ENCODE results near the gene CCDC9. TPM values are rescaled to one million over a fixed set of nuclear protein-coding genes. Genes with fewer than 3 reads are reported as not detected.

Gene CCDC9
- total RNA-seq, 1 experiment from 2014 or later: 36.9 TPM

DNA sequence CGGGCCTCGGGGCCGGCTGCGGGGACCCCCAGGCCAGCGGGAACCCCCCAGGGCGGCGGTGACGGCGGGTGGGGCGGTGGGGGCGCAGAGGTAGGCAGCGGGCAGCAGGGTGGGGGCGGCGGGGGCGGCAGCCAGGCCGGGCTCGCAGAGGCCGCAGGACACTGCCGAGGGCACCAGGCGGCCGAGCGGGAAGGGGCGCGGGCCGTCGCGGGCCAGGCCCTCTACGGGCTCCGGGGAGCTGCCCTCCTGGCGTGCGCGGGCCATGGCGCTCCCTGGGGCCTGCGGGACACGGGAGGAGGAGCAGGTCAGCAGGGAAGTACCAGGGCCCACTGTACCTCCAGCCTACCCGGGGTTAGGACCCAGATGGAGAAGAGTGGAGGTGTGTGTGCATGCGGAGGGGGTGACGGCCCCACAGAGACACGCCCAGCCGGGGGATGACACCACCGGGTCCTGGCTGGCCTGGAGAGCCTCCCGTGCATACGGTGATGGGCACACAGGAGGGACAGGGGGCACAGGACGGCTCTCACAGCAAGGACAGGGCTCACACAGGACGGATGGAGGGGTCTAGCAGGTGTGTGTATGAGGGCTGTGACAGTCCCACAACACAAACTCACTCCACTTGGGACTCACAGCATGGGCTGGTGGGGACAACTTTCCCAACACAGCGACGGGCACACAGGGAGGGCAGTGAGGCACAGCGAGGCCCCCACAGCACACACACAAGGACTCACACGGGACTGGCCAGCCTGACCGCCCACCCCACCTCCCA is 28.0 kb upstream of the CCDC9 start:
- Mint-ChIP-seq H3K36me3 (ENCODE audit: insufficient read depth in 1 of 3, low read depth in 3 of 3) (peaks cover 0 to 11% (median 8%) of the 10 kb centered on the region in 3 experiments; a peak in 5 of 7 replicates), H3K9me3 (no peaks in the 10 kb centered on the region; a peak in 2 of 5 replicates), H3K4me3 (peak overlapping the region in 1 of 2 experiments; percentile 79; a peak in 2 of 5 replicates), H3K27ac (no peak overlapping the region), H3K27me3 (ENCODE audit: low read depth) (no peaks in the 10 kb centered on the region), H3K4me1 (peaks cover 26 to 27% of the 10 kb centered on the region in 2 experiments)
- Histone ChIP-seq H3K56ac (ENCODE audit: insufficient read length, low read depth, low read length) (no peak overlapping the region), H3K4ac (ENCODE audit: low read depth, low read length) (no peak overlapping the region), H2BK5ac (ENCODE audit: insufficient read length, low read length) (no peak overlapping the region), H3T11ph (ENCODE audit: low read length) (no peak overlapping the region), H3K18ac (ENCODE audit: insufficient read length, low read depth, low read length) (peak overlapping the region; percentile 40), H3K4me1 (ENCODE audit: insufficient read depth, low read length) (peaks cover 7% of the 10 kb centered on the region; the same call in 1 of the 2 replicates), H3K4me2 (ENCODE audit: insufficient read depth, insufficient read length, low read length) (peak overlapping the region; percentile 88), H3K23ac (ENCODE audit: insufficient read length, low read depth, low read length) (no peak overlapping the region), H3K79me2 (ENCODE audit: insufficient read depth, low read length) (peaks cover 2% of the 10 kb centered on the region; the same call in 1 of the 2 replicates), H3K27ac (ENCODE audit: insufficient read length, low read depth, low read length) (no peak overlapping the region), H3K9me3 (ENCODE audit: control insufficient read depth, low read depth, low read length) (no peaks in the 10 kb centered on the region), H2BK120ac (ENCODE audit: low read depth, low read length, poor library complexity, severe bottlenecking) (no peak overlapping the region), H3K9ac (ENCODE audit: extremely low read depth, insufficient read length, low read length) (peak overlapping the region; percentile 45), H4K8ac (replicated peaks; ENCODE audit: insufficient read length, low read depth, low read length) (no peak overlapping the region), H3K79me1 (ENCODE audit: insufficient read depth, low read depth, low read length, poor library complexity, severe bottlenecking) (no peaks in the 10 kb centered on the region), H3K27me3 (ENCODE audit: insufficient read depth, low read length) (no peaks in the 10 kb centered on the region), H4K20me1 (ENCODE audit: control insufficient read depth, insufficient read depth, insufficient read length) (peaks cover 4% of the 10 kb centered on the region), H3K14ac (ENCODE audit: insufficient read depth, low read length) (peak overlapping the region; percentile 83), H2BK20ac (ENCODE audit: low read depth, low read length, poor library complexity, severe bottlenecking) (no peak overlapping the region), H4K5ac (ENCODE audit: insufficient read length, low read depth, low read length) (no peak overlapping the region), H2BK15ac (ENCODE audit: low read depth, low read length) (no peak overlapping the region), H2AFZ (ENCODE audit: low read length) (no peak overlapping the region), H3K23me2 (ENCODE audit: insufficient read length, low read depth, low read length, poor library complexity, severe bottlenecking) (peaks cover 30% of the 10 kb centered on the region), H2BK12ac (ENCODE audit: insufficient read length, low read depth, low read length) (no peak overlapping the region), H2AK5ac (ENCODE audit: insufficient read length, low read length) (no peak overlapping the region), H4K91ac (ENCODE audit: insufficient read length, low read depth, low read length) (no peak overlapping the region)
- peak; percentile 73 for DNase-seq
- WGBS (ENCODE audit: extremely low coverage, insufficient read length, low lambda C conversion rate): no CpG with 5 or more reads among the region's 50 CpGs
- TF ChIP-seq CTCF (conservative IDR thresholded peaks at IDR 0.05): no peak

Data from H9 (cell line).